Anterior cingulate cortex (tissue), 58 donors: ENCODE results near the gene ANKRD33B.

Experiments
- DNase-seq, 58 donors: peaks; one replicate each; lab custom pipeline; 2025; lab: John Stamatoyannopoulos, UW

ANKRD33B gene

DNA sequence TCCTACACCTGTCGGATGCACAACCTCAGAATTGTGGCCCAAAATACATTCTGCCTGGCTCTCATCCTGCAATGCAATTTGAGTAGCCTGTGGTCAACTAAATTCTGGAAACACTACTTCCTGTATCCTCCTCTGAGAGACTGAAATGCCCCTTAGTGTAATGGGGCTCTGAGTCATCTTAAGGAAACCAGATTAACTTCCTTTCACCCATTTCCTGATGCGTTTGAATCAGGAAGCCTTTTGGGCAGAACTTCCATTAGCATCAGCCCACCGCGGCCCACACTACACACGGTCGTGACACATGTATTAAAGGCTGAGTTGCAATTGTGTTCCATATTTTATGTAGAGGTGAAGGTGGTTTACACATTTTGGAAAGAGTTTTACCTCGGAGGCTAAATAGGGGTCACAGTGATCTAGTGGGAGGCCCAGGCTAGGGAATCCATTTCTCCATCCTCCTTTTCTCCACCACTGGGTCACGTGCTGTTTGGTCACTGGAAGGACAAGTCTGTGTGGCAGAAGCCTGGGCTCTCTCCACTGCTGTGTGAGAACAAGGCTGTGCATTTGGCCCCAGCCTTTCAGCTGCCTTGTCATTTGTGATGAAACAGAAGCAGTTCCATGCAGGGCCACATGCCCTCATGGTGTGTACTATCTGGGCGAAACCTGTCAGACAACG, 141.2 kb downstream of the ANKRD33B start:
- DNase-seq = no peak

- DNase-seq = no peak
Observed at GRCh38 chr5:10705747-10706146, 141.9 kb downstream of the ANKRD33B start.

- no peak for DNase-seq
Observed at GRCh38 chr5:10706326-10706725, 142.5 kb downstream of the ANKRD33B start.
